Activated CD4-positive, CD25-positive, alpha-beta regulatory T cell treated with anti-CD3 and anti-CD28 coated beads, Interleukin-2, amount 50 U/mL, for 24 hours (primary cell): ENCODE data around the gene XG.
"Not testable (repeated sequence)": the region's sequence is repeated elsewhere in the genome, so short reads cannot be mapped to it uniquely, and the experiment has no call there.

ENCODE experiments used
- ATAC-seq, 2 donors: fragments of 150-1000 bp; cut with Tn5 transposase; one replicate each; pipeline ENCODE4 v1.10.0; 2021; ENCODE audit warnings: mild to moderate bottlenecking in 1 of 2, moderate library complexity in 1 of 2

XG gene

GRCh38 chrX:2751874-2752300, at the start of gene XG:
XG (plus strand) TSS chrX:2752040; CDS start chrX:2752275, 235 bp downstream.
- ATAC-seq, result not testable (repeated sequence)

GRCh38 chrX:2703991-2704369, 47.9 kb upstream of the XG start:
- no peak for ATAC-seq

- no peak for ATAC-seq
These were observed 46.6 kb upstream of the XG start for GRCh38 chrX:2705046-2705832.

- peak; percentile 73 to 74 for ATAC-seq
These were observed 44.5 kb upstream of the XG start for GRCh38 chrX:2707334-2707760.

GRCh38 chrX:2708021-2708420, 43.8 kb upstream of the XG start:
- no peak for ATAC-seq

- no peak for ATAC-seq
These were observed 43.1 kb upstream of the XG start for GRCh38 chrX:2708592-2709188.

GRCh38 chrX:2709556-2709955, 42.3 kb upstream of the XG start:
- no peak for ATAC-seq

GRCh38 chrX:2710041-2710840, 41.6 kb upstream of the XG start:
- peak; percentile 60 to 61 for ATAC-seq

GRCh38 chrX:2711441-2711840, 40.4 kb upstream of the XG start:
- ATAC-seq, result no peak

- ATAC-seq, result no peak
These were observed 39.4 kb upstream of the XG start for GRCh38 chrX:2712428-2712827.

GRCh38 chrX:2712890-2713840, 38.7 kb upstream of the XG start:
- ATAC-seq, result no peak

- ATAC-seq, result no peak
These were observed 37.3 kb upstream of the XG start for GRCh38 chrX:2714551-2714950.

GRCh38 chrX:2715066-2715600, 36.7 kb upstream of the XG start:
- no peak for ATAC-seq

- no peak for ATAC-seq
These were observed 34.5 kb upstream of the XG start for GRCh38 chrX:2717312-2717711.

- ATAC-seq, result no peak
These were observed 33.0 kb upstream of the XG start for GRCh38 chrX:2718821-2719220.

GRCh38 chrX:2719774-2720447, 31.9 kb upstream of the XG start:
- no peak for ATAC-seq

- no peak for ATAC-seq
These were observed 28.5 kb upstream of the XG start for GRCh38 chrX:2723286-2723879.

GRCh38 chrX:2727264-2727663, 24.6 kb upstream of the XG start:
- not testable (repeated sequence) for ATAC-seq

- no peak for ATAC-seq
These were observed 19.8 kb upstream of the XG start for GRCh38 chrX:2732076-2732475.

- no peak for ATAC-seq
These were observed 19.2 kb upstream of the XG start for GRCh38 chrX:2732649-2733048.

GRCh38 chrX:2733286-2733685, 18.6 kb upstream of the XG start:
- ATAC-seq, result no peak
